DND-41 (cell line): ENCODE results near the gene CCDC102B.

Experiments
- CTCF ChIP-seq: IDR thresholded peaks from 2 replicates; pipeline ENCODE4 v1.5.1; 2012; ENCODE audit warnings: borderline replicate concordance, low read length, moderate library complexity, mild to moderate bottlenecking; ENCODE audit not compliant: poor library complexity, severe bottlenecking; ENCODE audit errors: extremely low read depth
- EZH2 ChIP-seq: IDR thresholded peaks from 3 replicates; pipeline ENCODE4 v1.6.1; 2012; ENCODE audit warnings: borderline replicate concordance, low read depth, mild to moderate bottlenecking, moderate library complexity, low read length, inconsistent platforms; ENCODE audit not compliant: severe bottlenecking

GRCh38 chr18:68793951-68794350 lies 3.9 kb upstream of the CCDC102B start:
- TF ChIP-seq CTCF: no peak
- no peak for TF ChIP-seq EZH2
